HL-60 (cell line): Measurements from ENCODE around the gene RERE.

Source experiments
- DNase-seq, 2 experiments: peaks; one replicate each; pipeline ENCODE4 v3.0.0-alpha.2; 2010 to 2020; ENCODE audit warnings: low read depth in 1 of 2, low spot score in 1 of 2
- H3K27ac ChIP-seq: fragments of 250-450 bp; sonication (Bioruptor Pico); replicated peaks from 2 replicates; pipeline ENCODE4 v1.5.1; 2020; ENCODE audit warnings: mild to moderate bottlenecking, moderate library complexity
- H3K27me3 ChIP-seq: fragments of 250-450 bp; sonication (Bioruptor Pico); 2 replicates; pipeline ENCODE4 v1.5.1; 2021; ENCODE audit warnings: mild to moderate bottlenecking, moderate library complexity; ENCODE audit not compliant: insufficient read depth, poor library complexity, severe bottlenecking
- H3K4me3 ChIP-seq: replicated peaks from 2 replicates; pipeline ENCODE4 v1.5.1; 2011; ENCODE audit warnings: mild to moderate bottlenecking, control low read depth, low read length; ENCODE audit not compliant: insufficient read depth
- CTCF ChIP-seq: IDR thresholded peaks from one replicate; pipeline ENCODE4 v1.5.1; 2011; ENCODE audit warnings: low read length, control low read depth, inconsistent platforms; ENCODE audit not compliant: insufficient read depth
- GABPA ChIP-seq: IDR thresholded peaks from 2 replicates; pipeline ENCODE4 v1.6.1; 2012; ENCODE audit warnings: low read depth
- POLR2AphosphoS5 ChIP-seq: IDR thresholded peaks from 2 replicates; pipeline ENCODE4 v1.6.1; 2012; ENCODE audit warnings: low read depth
- SPI1 ChIP-seq: IDR thresholded peaks from 2 replicates; pipeline ENCODE4 v1.6.1; 2012; ENCODE audit warnings: low read depth, mild to moderate bottlenecking, borderline replicate concordance
- TF ChIP-seq, protein P1 (sequence below): IDR thresholded peaks from 2 replicates; pipeline ENCODE4 v1.6.1; 2012; ENCODE audit warnings: low read depth; ENCODE audit not compliant: insufficient replicate concordance

Gene RERE

GRCh38 chr1:8846263-8846662 is 28.8 kb upstream of the RERE start:
- DNase-seq, result no peak
- no peak for TF ChIP-seq CTCF
- no peak overlapping the region for H3K27ac ChIP-seq
- no peaks in the 10 kb centered on the region for H3K27me3 ChIP-seq
- no peak overlapping the region for H3K4me3 ChIP-seq

DNA sequence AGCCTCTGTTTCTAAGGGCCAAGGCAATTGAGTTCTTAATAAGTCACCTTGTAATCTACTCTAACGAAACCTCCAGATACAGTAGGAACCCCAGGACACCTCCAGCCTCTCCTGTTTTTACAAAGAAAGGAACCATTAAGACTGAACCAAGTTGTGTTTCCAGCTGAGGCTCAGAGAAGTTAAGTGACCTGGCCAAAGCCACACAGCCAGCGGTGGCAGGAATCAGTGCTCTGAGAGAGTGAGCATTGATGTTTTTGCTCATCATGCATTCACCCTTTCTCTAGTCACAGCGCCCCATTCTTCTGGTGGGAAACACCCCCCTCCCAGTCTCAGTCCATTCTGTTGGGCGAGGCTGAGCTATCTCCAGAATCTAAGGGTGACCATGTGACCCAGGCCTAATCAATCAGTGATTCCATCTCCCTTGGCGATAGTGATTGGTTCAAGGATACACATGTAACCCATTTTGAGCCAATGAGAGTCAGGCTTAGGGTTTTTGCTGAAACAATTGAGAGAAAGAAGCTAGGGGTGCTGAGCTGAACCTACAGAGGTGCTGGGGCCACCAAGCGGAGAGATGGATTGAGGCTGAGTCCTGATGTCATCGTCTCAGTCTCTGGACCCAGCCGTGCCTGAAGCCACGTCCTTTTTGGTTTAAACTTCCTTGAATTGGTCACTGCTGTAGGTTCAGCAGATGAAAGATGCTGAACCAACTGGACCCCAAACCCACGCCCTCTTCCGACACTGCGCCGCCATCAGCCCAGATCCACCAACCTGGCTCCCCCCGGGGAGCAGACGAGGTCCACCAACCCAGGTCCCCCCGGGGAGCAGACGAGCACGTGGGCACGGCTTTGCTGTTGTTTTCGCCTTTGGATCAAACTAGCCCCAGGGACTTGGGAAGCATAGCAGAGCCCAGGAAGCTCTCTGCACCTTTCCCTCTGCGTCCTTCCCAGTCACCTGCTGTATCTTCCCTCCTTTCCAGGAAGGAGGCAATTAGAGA is 28.0 kb upstream of the RERE start:
- Histone ChIP-seq H3K4me3 (no peak overlapping the region), H3K27me3 (no peaks in the 10 kb centered on the region), H3K27ac (no peak overlapping the region)
- TF ChIP-seq GABPA (no peak), CTCF (no peak), SPI1 (no peak), POLR2AphosphoS5 (no peak)
- TF ChIP-seq, protein P1, sequence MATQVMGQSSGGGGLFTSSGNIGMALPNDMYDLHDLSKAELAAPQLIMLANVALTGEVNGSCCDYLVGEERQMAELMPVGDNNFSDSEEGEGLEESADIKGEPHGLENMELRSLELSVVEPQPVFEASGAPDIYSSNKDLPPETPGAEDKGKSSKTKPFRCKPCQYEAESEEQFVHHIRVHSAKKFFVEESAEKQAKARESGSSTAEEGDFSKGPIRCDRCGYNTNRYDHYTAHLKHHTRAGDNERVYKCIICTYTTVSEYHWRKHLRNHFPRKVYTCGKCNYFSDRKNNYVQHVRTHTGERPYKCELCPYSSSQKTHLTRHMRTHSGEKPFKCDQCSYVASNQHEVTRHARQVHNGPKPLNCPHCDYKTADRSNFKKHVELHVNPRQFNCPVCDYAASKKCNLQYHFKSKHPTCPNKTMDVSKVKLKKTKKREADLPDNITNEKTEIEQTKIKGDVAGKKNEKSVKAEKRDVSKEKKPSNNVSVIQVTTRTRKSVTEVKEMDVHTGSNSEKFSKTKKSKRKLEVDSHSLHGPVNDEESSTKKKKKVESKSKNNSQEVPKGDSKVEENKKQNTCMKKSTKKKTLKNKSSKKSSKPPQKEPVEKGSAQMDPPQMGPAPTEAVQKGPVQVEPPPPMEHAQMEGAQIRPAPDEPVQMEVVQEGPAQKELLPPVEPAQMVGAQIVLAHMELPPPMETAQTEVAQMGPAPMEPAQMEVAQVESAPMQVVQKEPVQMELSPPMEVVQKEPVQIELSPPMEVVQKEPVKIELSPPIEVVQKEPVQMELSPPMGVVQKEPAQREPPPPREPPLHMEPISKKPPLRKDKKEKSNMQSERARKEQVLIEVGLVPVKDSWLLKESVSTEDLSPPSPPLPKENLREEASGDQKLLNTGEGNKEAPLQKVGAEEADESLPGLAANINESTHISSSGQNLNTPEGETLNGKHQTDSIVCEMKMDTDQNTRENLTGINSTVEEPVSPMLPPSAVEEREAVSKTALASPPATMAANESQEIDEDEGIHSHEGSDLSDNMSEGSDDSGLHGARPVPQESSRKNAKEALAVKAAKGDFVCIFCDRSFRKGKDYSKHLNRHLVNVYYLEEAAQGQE, result no peak
- DNase-seq, result no peak

DNA sequence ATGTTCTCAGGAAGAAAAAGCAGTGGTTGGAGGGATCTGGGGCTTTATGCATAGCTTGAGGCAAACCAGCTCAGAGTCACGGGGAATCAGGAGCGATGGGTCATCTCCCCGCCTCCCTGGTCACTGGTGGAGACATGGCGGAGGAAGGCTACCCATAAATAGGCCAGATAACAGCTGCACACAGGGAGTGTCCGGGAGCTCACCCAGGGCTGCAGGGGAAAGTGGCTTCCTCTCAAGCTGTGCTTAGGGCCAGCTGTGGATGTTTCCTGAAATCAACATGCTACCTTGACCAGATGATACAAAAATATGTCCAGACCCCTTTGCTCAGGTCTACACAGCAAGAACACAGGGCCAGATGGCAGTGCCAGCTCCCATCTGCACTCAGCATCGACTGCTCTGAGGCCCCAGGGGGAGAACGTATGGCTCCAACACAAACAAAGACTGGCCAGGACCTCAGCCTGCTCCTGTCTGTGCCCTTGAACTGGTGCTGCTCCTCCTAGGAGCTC is 27.1 kb upstream of the RERE start:
- TF ChIP-seq POLR2AphosphoS5 (no peak), SPI1 (no peak), CTCF (no peak), GABPA (no peak)
- TF ChIP-seq, protein P1, result no peak
- no peak overlapping the region for H3K27ac ChIP-seq
- no peaks in the 10 kb centered on the region for H3K27me3 ChIP-seq
- DNase-seq, result no peak
- H3K4me3 ChIP-seq, result no peak overlapping the region
